Endothelial cell of umbilical vein (primary cell): ENCODE results near the gene DNMT3B.

Experiments used
- EZH2 ChIP-seq: IDR thresholded peaks from 2 replicates; pipeline ENCODE4 v1.6.1; 2012; ENCODE audit warnings: borderline replicate concordance, low read depth, mild to moderate bottlenecking, moderate library complexity, low read length, inconsistent platforms; ENCODE audit not compliant: severe bottlenecking
- POLR2A ChIP-seq: IDR thresholded peaks from 2 replicates; pipeline ENCODE4 v1.6.1; 2012; ENCODE audit warnings: low read depth, mild to moderate bottlenecking, control low read depth, low read length
- POLR2AphosphoS5 ChIP-seq: IDR thresholded peaks from 2 replicates; pipeline ENCODE4 v1.6.1; 2012; ENCODE audit warnings: low read depth, mild to moderate bottlenecking, control low read depth, low read length, moderate library complexity; ENCODE audit not compliant: insufficient read depth
- TF ChIP-seq, protein P1 (sequence below), 2 donors: IDR thresholded peaks; 1 replicate in 1 of 2; 2 replicates in 1 of 2; pipeline ENCODE4 v1.5.1; 2011; ENCODE audit warnings: low read length in 2 of 2, mild to moderate bottlenecking in 2 of 2, moderate library complexity in 2 of 2, control low read depth in 1 of 2, inconsistent platforms in 1 of 2, low read depth in 1 of 2; ENCODE audit not compliant: insufficient read depth in 1 of 2; ENCODE audit errors: extremely low read depth in 1 of 2
- TF ChIP-seq, protein P2 (sequence below): IDR thresholded peaks from 2 replicates; pipeline ENCODE4 v1.6.1; 2011; ENCODE audit not compliant: insufficient read depth, insufficient read length

DNA sequence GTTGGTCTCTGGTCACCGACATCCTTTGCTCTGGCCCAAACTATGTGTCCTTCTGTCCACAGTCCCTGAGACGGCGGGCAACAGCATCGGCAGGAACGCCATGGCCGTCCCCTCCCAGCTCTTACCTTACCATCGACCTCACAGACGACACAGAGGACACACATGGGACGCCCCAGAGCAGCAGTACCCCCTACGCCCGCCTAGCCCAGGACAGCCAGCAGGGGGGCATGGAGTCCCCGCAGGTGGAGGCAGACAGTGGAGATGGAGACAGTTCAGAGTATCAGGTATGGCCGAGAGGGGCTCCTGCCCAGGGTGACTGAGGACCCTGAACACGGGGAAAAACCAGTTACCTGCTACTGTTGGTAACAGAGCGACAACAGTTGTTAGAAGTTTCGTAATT is 25.0 kb downstream of the DNMT3B start:
- TF ChIP-seq POLR2A (no peak), EZH2 (no peak), POLR2AphosphoS5 (no peak)
- TF ChIP-seq, protein P1, sequence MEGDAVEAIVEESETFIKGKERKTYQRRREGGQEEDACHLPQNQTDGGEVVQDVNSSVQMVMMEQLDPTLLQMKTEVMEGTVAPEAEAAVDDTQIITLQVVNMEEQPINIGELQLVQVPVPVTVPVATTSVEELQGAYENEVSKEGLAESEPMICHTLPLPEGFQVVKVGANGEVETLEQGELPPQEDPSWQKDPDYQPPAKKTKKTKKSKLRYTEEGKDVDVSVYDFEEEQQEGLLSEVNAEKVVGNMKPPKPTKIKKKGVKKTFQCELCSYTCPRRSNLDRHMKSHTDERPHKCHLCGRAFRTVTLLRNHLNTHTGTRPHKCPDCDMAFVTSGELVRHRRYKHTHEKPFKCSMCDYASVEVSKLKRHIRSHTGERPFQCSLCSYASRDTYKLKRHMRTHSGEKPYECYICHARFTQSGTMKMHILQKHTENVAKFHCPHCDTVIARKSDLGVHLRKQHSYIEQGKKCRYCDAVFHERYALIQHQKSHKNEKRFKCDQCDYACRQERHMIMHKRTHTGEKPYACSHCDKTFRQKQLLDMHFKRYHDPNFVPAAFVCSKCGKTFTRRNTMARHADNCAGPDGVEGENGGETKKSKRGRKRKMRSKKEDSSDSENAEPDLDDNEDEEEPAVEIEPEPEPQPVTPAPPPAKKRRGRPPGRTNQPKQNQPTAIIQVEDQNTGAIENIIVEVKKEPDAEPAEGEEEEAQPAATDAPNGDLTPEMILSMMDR (IDR thresholded peaks at IDR 0.05; ENCODE audit: extremely low read depth in 1 of 2, insufficient read depth in 1 of 2, low read depth in 1 of 2, low read length in 2 of 2): no peak
- TF ChIP-seq, protein P2, sequence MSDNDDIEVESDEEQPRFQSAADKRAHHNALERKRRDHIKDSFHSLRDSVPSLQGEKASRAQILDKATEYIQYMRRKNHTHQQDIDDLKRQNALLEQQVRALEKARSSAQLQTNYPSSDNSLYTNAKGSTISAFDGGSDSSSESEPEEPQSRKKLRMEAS: no peak
